Motor neuron (in vitro differentiated cells): Measurements from ENCODE around the gene ARHGEF17. TPM values are rescaled to one million over a fixed set of nuclear protein-coding genes. Genes with fewer than 3 reads are reported as not detected.

Experiments used
- ATAC-seq, 8 experiments: fragments of 200-7000 bp; cut with Tn5 transposase; replicated peaks in 6 of 8; 2 replicates each; pipeline ENCODE4 v1.8.0; 2021; ENCODE audit warnings: mild to moderate bottlenecking in 8 of 8, moderate library complexity in 8 of 8
- H3K27ac ChIP-seq, 2 donors: fragments of 250-450 bp; sonication (Bioruptor Pico); 2 replicates each; pipeline ENCODE4 v1.9.0; 2021; ENCODE audit warnings: antibody characterized with exemption in 2 of 2, mild to moderate bottlenecking in 2 of 2, moderate library complexity in 1 of 2
- H3K4me1 ChIP-seq, 2 donors: fragments of 250-450 bp; sonication (Bioruptor Pico); replicated peaks in 1 of 2; 2 replicates each; pipeline ENCODE4 v1.6.1; 2021; ENCODE audit warnings: antibody characterized with exemption in 2 of 2, mild to moderate bottlenecking in 2 of 2, moderate library complexity in 1 of 2
- H3K4me3 ChIP-seq, 5 donors: fragments of 250-450 bp; sonication (Bioruptor Pico); 2 replicates each; pipeline ENCODE4 v1.9.0; 2021; ENCODE audit warnings: antibody characterized with exemption in 5 of 5, mild to moderate bottlenecking in 5 of 5, moderate library complexity in 4 of 5
- whole genome bisulfite sequencing, 10 experiments: fragments of 450-650 bp; shearing (Covaris generic); methylation state at CpG; one replicate each; pipeline ENCODE4 v1.0.0; 2022; 5-methylcytosine and 5-hydroxymethylcytosine counted together
- in situ Hi-C, 9 experiments: fragments of 400-800 bp; cut with MboI; loops; one replicate each; pipeline ENCODE4 v1.15.0; 2021; ENCODE audit warnings: low sequenced_read_pairs in 9 of 9, low pct_unique_long_range_greater_than_20kb in 2 of 9; ENCODE audit not compliant: unreplicated experiment in 9 of 9
- total RNA-seq, 8 experiments: library from RNA; unstranded; fragments of 300-600 nt; gene quantifications; 2 replicates each; pipeline versions ENCODE4 v1.2.3 to v1.2.4, GENCODE V29; 2022

The ARHGEF17 gene
- total RNA-seq, 8 experiments from 2014 or later = 5.0 to 29.0 (median 16.7) TPM

- Histone ChIP-seq H3K27ac (peak overlapping the region in 1 of 2 donors; percentile 54), H3K4me1 (peaks cover 35 to 66% of the 10 kb centered on the region in 2 donors), H3K4me3 (no peak overlapping the region)
- in situ Hi-C loops = no loop called here
- 40 to 100% (median 80%) methylated on average over 1 to 2 of the region's 13 CpGs; no CpG with 5 or more reads in 3 of the 10 experiments for WGBS, 10 experiments
- peak in 4 of 8 experiments; percentile 17 to 36 (median 32) for ATAC-seq
Measured at GRCh38 chr11:73325036-73325981, 17.2 kb downstream of the ARHGEF17 start.

GRCh38 chr11:73326929-73327811 is 19.1 kb downstream of the ARHGEF17 start:
- in situ Hi-C loops = no loop called here
- no peak overlapping the region for H3K4me3 ChIP-seq
- H3K4me1 ChIP-seq = peaks cover 47 to 72% of the 10 kb centered on the region in 2 donors
- WGBS, 10 experiments = 45 to 93% (median 73%) methylated on average over 2 to 8 of the region's 10 CpGs; no CpG with 5 or more reads in 1 of the 10 experiments
- peak in 3 of 8 experiments; percentile 2 to 16 (median 7) for ATAC-seq
- peak overlapping the region in 1 of 2 donors; percentile 37 for H3K27ac ChIP-seq

DNA sequence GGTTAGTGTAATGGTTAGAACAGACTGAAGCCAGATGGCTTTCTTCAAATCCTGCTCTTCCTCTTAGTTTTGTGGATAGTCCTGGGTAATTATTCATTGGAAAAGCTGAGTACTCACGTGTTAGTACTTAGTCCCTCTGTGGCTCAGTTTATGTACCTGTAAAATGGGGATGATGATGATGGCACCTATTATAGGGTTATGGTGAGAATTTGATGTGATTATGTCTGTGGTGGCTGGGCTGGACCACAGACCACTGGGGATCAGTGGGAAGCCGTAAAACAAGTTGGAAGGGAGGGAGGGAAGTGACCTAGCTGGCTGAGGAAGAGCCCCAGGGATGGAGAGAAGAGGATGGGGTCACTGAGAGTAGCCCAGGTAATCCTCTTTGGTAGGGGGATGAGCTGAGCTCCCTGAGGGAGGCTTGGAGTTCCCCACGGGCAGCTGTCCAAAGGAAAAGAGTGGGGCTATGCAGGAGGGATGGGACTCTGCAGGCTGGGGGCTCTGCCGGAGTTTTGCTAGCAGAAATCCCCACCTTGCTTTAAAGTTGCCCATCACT is 19.8 kb downstream of the ARHGEF17 start:
- 60 to 100% (median 83%) methylated on average over 1 to 3 of the region's 4 CpGs; no CpG with 5 or more reads in 3 of the 10 experiments for WGBS, 10 experiments
- H3K4me1 ChIP-seq = peaks cover 49 to 72% of the 10 kb centered on the region in 2 donors

DNA sequence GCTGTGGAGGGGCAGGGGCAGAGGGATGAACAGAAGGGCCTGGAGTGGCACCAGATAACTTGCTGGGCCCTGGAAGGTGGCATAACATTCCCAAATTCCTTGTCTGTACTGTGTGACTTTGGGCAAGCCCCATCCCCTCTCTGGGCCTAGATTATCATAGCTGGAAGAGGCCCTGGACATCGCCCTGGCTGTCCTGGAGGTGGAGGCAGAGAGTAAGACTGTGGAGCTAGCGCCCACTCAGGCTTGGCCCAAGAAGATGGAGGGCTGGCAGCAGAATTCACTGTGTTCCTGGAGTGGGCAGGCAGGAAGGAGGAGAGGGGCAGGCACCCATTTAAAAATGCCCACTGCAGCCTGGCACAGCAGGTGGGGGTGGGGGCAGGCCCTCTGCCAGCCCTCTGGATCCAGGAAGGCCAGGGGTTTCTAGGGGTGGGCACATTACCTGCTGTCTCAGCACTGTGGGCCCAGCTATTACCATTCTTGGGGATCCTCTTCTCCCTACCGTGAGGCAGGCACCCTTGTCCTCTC is 22.6 kb downstream of the ARHGEF17 start:
- ATAC-seq = peak; percentile 9 to 70 (median 18)
- Histone ChIP-seq H3K4me1 (peaks cover 57 to 76% of the 10 kb centered on the region in 2 donors), H3K27ac (peak overlapping the region; percentile 37 to 69), H3K4me3 (no peak overlapping the region)
- 60% methylated on average over 1 of the region's 3 CpGs; no CpG with 5 or more reads in 9 of the 10 experiments for WGBS, 10 experiments
- in situ Hi-C loops = no loop called here

More for the DNA sequence above, 19.8 kb downstream of the ARHGEF17 start:
- H3K27ac ChIP-seq = no peak overlapping the region
- H3K4me3 ChIP-seq = no peak overlapping the region
- in situ Hi-C loops = no loop called here
- no peak for ATAC-seq

DNA sequence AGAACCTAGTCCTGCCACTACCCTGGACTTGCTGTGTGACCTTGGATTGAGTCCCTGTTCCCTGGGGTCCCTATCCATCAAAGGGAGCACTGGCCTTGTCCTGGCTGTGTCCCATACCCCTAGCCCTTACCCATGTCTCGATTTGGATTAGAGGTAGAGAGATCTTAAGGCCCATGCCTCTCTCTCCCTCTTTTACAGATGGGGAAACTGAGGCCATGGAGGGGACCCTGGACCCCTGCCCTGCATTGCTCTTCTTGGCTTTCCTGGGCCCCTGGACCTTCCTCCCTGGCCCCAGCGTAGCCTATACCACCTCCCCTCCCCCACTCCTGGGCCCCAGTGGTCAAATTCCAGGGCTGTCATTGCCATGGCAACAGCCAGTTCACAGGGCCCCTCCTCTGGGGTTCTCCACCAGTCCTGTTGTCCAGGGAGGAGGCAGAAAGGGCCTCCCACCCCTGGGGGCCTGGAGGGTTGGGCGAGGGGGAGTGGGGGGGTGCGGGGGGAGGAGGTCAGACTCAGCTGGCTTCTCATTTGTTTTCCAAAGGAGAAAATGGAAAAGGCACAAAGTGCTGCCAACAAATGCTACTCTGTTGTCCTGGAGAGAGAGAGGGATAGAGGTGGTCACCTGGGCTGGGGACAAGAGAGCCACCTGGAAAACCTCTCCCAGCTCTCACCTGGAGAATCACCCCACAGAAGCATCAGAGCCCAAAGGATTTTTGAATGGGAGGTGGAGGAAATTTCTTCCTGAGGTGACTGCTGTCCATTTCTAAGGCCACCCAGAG is 23.3 kb downstream of the ARHGEF17 start:
- 83% methylated on average over 1 of the region's 4 CpGs; no CpG with 5 or more reads in 9 of the 10 experiments for WGBS, 10 experiments
- Histone ChIP-seq H3K4me3 (no peak overlapping the region), H3K27ac (peak overlapping the region; percentile 37 to 69), H3K4me1 (peaks cover 54 to 72% of the 10 kb centered on the region in 2 donors)
- in situ Hi-C loops = no loop called here
- ATAC-seq = peak in 7 of 8 experiments; percentile 7 to 61 (median 50)

DNA sequence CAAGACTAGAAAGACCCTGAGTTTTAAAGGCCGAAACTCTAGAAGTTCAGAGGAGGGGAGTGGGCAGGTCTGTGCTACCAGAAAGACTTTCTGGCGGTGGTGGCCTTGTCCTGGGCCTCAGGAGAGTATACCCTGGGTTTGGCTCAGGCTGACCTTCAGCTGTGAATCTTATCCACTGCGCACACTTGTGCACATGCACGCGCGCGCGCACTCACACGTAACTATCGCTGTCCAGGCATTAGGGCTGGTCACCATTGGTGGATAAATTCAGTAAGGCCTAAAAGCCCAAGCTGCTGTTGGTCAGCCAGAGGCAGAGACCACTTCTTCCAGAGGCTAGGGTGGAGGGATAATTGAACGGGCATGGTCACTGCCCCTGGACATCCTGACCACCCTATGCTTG is 25.1 kb downstream of the ARHGEF17 start:
- Histone ChIP-seq H3K4me1 (peaks cover 54 to 73% of the 10 kb centered on the region in 2 donors), H3K27ac (peak overlapping the region in 1 of 2 donors; percentile 78), H3K4me3 (no peak overlapping the region)
- ATAC-seq = no peak
- in situ Hi-C loops = no loop called here
- WGBS, 10 experiments = 98 to 100% methylated on average over 2 to 8 of the region's 11 CpGs; no CpG with 5 or more reads in 8 of the 10 experiments

- Histone ChIP-seq H3K4me1 (peaks cover 54 to 73% of the 10 kb centered on the region in 2 donors), H3K4me3 (no peak overlapping the region), H3K27ac (peak overlapping the region; percentile 12 to 78)
- in situ Hi-C loops = no loop called here
- peak in 2 of 8 experiments; percentile 63 to 66 for ATAC-seq
- WGBS, 10 experiments = 58 to 100% (median 80%) methylated on average over 1 to 4 of the region's 4 CpGs; no CpG with 5 or more reads in 5 of the 10 experiments
Measured at GRCh38 chr11:73333640-73334383, 25.7 kb downstream of the ARHGEF17 start.

- H3K27ac ChIP-seq = peak overlapping the region; percentile 49 to 78
- ATAC-seq = peak; percentile 13 to 82 (median 75)
- H3K4me3 ChIP-seq = no peak overlapping the region
- WGBS, 10 experiments = 0 to 57% (median 0%) methylated on average over 1 of the region's 6 CpGs; no CpG with 5 or more reads in 6 of the 10 experiments
- peaks cover 54 to 71% of the 10 kb centered on the region in 2 donors for H3K4me1 ChIP-seq
- in situ Hi-C loops = no loop called here
Measured at GRCh38 chr11:73334384-73335203, 26.5 kb downstream of the ARHGEF17 start.

- Histone ChIP-seq H3K4me3 (no peak overlapping the region), H3K27ac (peak overlapping the region; percentile 49 to 78), H3K4me1 (peaks cover 50 to 66% of the 10 kb centered on the region in 2 donors)
- ATAC-seq = peak; percentile 20 to 82 (median 39)
- WGBS, 10 experiments = 0 to 20% (median 0%) methylated on average over 1 to 2 of the region's 4 CpGs; no CpG with 5 or more reads in 3 of the 10 experiments
- in situ Hi-C loops = no loop called here
Measured at GRCh38 chr11:73335204-73335923, 27.3 kb downstream of the ARHGEF17 start.

- in situ Hi-C loops = no loop called here
- WGBS, 10 experiments = 100% methylated on average over 1 of the region's 2 CpGs; no CpG with 5 or more reads in 8 of the 10 experiments
- Histone ChIP-seq H3K4me3 (no peak overlapping the region), H3K27ac (no peak overlapping the region), H3K4me1 (peaks cover 30 to 47% of the 10 kb centered on the region in 2 donors)
- ATAC-seq = no peak
Measured at GRCh38 chr11:73337846-73338245, 29.8 kb downstream of the ARHGEF17 start.
